OCI-LY7 (cell line): ENCODE data around the gene RBM14. TPM values are rescaled to one million over a fixed set of nuclear protein-coding genes. Genes with fewer than 3 reads are reported as not detected.

Source experiments
- BruUV-seq: library from RNA; stranded (reverse); fragments of 400-500 nt; replicated peaks from 2 replicates; lab custom pipeline; 2021; lab: Mats Ljungman, UMichigan
- CTCF ChIA-PET: fragments of 300-600 bp; sonication (Branson Sonifier 250); formaldehyde crosslinking; loops from one replicate; lab custom pipeline; 2022; ENCODE audit warnings: antibody characterized with exemption; ENCODE audit not compliant: unreplicated experiment; lab: Charles Lee
- POLR2A ChIA-PET: fragments of 300-600 bp; sonication (Branson Sonifier 250); formaldehyde crosslinking; loops from one replicate; lab custom pipeline; 2022; ENCODE audit warnings: antibody characterized with exemption; lab: Charles Lee
- DNase-seq: peaks from one replicate; pipeline ENCODE4 v3.0.0-alpha.2; 2015; ENCODE audit warnings: low spot score
- H2AFZ ChIP-seq: fragments of 200-600 bp; sonication (generic), shearing (Covaris generic); 2 replicates; pipeline ENCODE4 v1.6.1; 2014; ENCODE audit warnings: mild to moderate bottlenecking, antibody characterized with exemption, low read length, moderate library complexity
- H3K27ac ChIP-seq: fragments of 200-600 bp; sonication (generic); 2 replicates; pipeline ENCODE4 v1.5.1; 2014; ENCODE audit warnings: mixed run types, low read depth, mild to moderate bottlenecking, moderate library complexity, low read length, inconsistent platforms; ENCODE audit not compliant: poor library complexity, severe bottlenecking
- H3K36me3 ChIP-seq: fragments of 200-600 bp; sonication (generic); 2 replicates; pipeline ENCODE4 v1.6.1; 2014; ENCODE audit warnings: mild to moderate bottlenecking, antibody characterized with exemption, low read length, moderate library complexity, mixed read lengths; ENCODE audit not compliant: insufficient read depth
- H3K4me1 ChIP-seq: fragments of 200-600 bp; sonication (generic); 2 replicates; pipeline ENCODE4 v1.5.1; 2014; ENCODE audit warnings: mild to moderate bottlenecking, low read length; ENCODE audit not compliant: insufficient read depth, poor library complexity, severe bottlenecking
- H3K4me2 ChIP-seq: fragments of 200-600 bp; sonication (generic); 2 replicates; pipeline ENCODE4 v1.6.1; 2014; ENCODE audit warnings: mild to moderate bottlenecking, low read length
- H3K4me3 ChIP-seq: fragments of 200-600 bp; sonication (generic); 2 replicates; pipeline ENCODE4 v1.5.1; 2014; ENCODE audit warnings: mild to moderate bottlenecking, low read depth, low read length; ENCODE audit not compliant: poor library complexity, severe bottlenecking
- H3K79me2 ChIP-seq: fragments of 200-600 bp; sonication (generic); 2 replicates; pipeline ENCODE4 v1.6.1; 2016; ENCODE audit warnings: low read depth, mild to moderate bottlenecking, low read length, moderate library complexity, mixed read lengths; ENCODE audit not compliant: insufficient read depth
- H3K9me2 ChIP-seq: fragments of 200-600 bp; sonication (generic); 2 replicates; pipeline ENCODE4 v1.6.1; 2016; ENCODE audit warnings: mild to moderate bottlenecking, low read length, mixed read lengths; ENCODE audit not compliant: insufficient read depth
- H3K9me3 ChIP-seq: fragments of 200-600 bp; sonication (generic); 2 replicates; pipeline ENCODE4 v1.6.1; 2014; ENCODE audit warnings: mild to moderate bottlenecking, mixed run types, low read length, mixed read lengths
- H4K20me1 ChIP-seq: fragments of 200-600 bp; sonication (generic); 2 replicates; pipeline ENCODE4 v1.6.1; 2014; ENCODE audit warnings: mild to moderate bottlenecking, antibody characterized with exemption, low read length, moderate library complexity, mixed read lengths; ENCODE audit not compliant: insufficient read depth
- CTCF ChIP-seq: fragments of 200-600 bp; sonication (generic); conservative IDR thresholded peaks from 2 replicates; pipeline ENCODE4 v1.5.1; 2014; ENCODE audit warnings: mild to moderate bottlenecking, antibody characterized with exemption, low read length, moderate library complexity, mixed read lengths
- EZH2phosphoT487 ChIP-seq: fragments of 200-600 bp; sonication (generic); IDR thresholded peaks from 2 replicates; pipeline ENCODE4 v1.6.1; 2018; ENCODE audit warnings: low read depth, borderline replicate concordance, mild to moderate bottlenecking, mixed run types, antibody characterized with exemption, low read length, moderate library complexity, mixed read lengths
- intact Hi-C: fragments of 100-400 bp; cut with micrococcal nuclease; formaldehyde crosslinking; loops from one replicate; pipeline ENCODE4 v1.10.0; 2022; ENCODE audit not compliant: unreplicated experiment
- total RNA-seq, 2 experiments: library from RNA; depleted of rRNA in 1 of 2; stranded (reverse); fragments of >200 nt in 1 of 2; shearing (Covaris generic) in 1 of 2; gene quantifications; 2 replicates each; pipeline ENCODE4 v1.2.3, GENCODE V29; 2014 to 2022

Gene RBM14
- total RNA-seq, 2 experiments from 2014 or later = 94.6 to 243 TPM

- no peaks in the 10 kb centered on the region for H4K20me1 ChIP-seq
- no peak overlapping the region for H3K4me3 ChIP-seq
- intact Hi-C loops = no loop called here
- no peaks in the 10 kb centered on the region for H3K36me3 ChIP-seq
- H3K9me2 ChIP-seq = no peaks in the 10 kb centered on the region
- H3K9me3 ChIP-seq = no peaks in the 10 kb centered on the region
- no TSS peak for BruUV-seq
- ChIA-PET POLR2A (interaction anchor here (0.7 kb wide), 1 partner anchor 16 kb away, joined by 3 read pairs; no protein-coding TSS in a partner anchor), CTCF (no interaction called here)
- no peak overlapping the region for H3K27ac ChIP-seq
- H3K4me1 ChIP-seq = no peaks in the 10 kb centered on the region
- TF ChIP-seq EZH2phosphoT487 (no peak), CTCF (no peak)
- no peak overlapping the region for H2AFZ ChIP-seq
- H3K4me2 ChIP-seq = no peak overlapping the region
- H3K79me2 ChIP-seq = no peaks in the 10 kb centered on the region
- no peak for DNase-seq
These were observed 46.2 kb upstream of the RBM14 start for GRCh38 chr11:66570079-66570849.

- Histone ChIP-seq H2AFZ (no peak overlapping the region), H3K4me3 (no peak overlapping the region), H3K9me2 (no peaks in the 10 kb centered on the region), H4K20me1 (no peaks in the 10 kb centered on the region), H3K4me2 (no peak overlapping the region), H3K9me3 (no peaks in the 10 kb centered on the region), H3K27ac (no peak overlapping the region), H3K36me3 (no peaks in the 10 kb centered on the region), H3K4me1 (no peaks in the 10 kb centered on the region), H3K79me2 (no peaks in the 10 kb centered on the region)
- no peak for DNase-seq
- intact Hi-C loops = no loop called here
- ChIA-PET POLR2A (no interaction called here), CTCF (no interaction called here)
- no peak for TF ChIP-seq CTCF
- no peak for TF ChIP-seq EZH2phosphoT487
- BruUV-seq = no TSS peak
These were observed 45.6 kb upstream of the RBM14 start for GRCh38 chr11:66570850-66571180.
